Gastrocnemius medialis (tissue), 4 donors: ENCODE measurements around the gene C11orf52.

ENCODE experiments used
- POLR2A ChIP-seq, 2 donors: fragments of 450-650 bp; IDR thresholded peaks; one replicate each; pipeline ENCODE4 v1.6.1; 2017; ENCODE audit warnings: antibody characterized with exemption in 2 of 2, mild to moderate bottlenecking in 2 of 2, moderate library complexity in 2 of 2
- TF ChIP-seq, protein P1 (sequence below), 5 experiments: fragments of 450-650 bp in 3 of 5; fragments of 200-600 bp in 2 of 5; sonication (generic) in 2 of 5; IDR thresholded peaks in 4 of 5; conservative IDR thresholded peaks in 1 of 5; 1 replicate in 4 of 5; 2 replicates in 1 of 5; pipeline ENCODE4 v1.5.1; 2016 to 2019; ENCODE audit warnings: antibody characterized with exemption in 5 of 5, mild to moderate bottlenecking in 3 of 5, moderate library complexity in 3 of 5

DNA sequence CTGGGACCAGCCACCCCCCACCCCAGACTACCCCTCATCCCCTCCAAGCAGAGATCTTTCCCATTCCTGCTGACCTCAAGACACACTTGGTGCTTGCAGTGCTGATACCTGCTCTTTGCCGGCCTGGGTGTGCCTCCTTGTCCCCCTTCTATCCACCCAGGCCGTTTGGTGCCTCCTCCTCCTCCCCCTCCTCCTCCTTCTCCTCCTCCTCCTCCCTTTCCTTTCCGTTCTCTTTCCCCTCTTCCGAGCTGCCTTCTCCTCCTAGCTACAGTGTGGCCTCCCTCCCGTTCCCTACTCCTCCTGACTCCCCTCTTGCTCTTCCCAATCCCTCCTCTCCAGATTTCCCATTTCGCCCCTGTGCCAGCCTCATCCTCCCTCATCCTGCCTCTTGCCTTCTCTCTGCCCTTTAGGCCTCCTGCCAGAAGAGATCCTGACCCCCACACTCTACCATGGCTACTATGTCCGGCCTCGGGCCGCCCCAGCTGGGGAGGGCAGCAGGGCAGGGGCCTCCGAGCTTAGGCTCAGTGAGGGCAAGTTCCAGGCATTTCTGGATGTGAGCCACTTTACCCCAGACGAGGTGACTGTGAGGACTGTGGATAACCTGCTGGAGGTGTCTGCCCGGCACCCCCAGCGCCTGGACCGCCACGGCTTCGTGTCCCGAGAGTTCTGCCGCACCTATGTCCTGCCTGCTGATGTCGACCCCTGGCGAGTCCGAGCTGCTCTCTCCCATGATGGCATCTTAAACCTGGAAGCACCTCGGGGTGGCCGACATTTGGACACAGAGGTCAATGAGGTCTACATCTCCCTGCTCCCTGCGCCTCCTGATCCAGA lies 5.5 kb upstream of the C11orf52 start:
- TF ChIP-seq, protein P1, sequence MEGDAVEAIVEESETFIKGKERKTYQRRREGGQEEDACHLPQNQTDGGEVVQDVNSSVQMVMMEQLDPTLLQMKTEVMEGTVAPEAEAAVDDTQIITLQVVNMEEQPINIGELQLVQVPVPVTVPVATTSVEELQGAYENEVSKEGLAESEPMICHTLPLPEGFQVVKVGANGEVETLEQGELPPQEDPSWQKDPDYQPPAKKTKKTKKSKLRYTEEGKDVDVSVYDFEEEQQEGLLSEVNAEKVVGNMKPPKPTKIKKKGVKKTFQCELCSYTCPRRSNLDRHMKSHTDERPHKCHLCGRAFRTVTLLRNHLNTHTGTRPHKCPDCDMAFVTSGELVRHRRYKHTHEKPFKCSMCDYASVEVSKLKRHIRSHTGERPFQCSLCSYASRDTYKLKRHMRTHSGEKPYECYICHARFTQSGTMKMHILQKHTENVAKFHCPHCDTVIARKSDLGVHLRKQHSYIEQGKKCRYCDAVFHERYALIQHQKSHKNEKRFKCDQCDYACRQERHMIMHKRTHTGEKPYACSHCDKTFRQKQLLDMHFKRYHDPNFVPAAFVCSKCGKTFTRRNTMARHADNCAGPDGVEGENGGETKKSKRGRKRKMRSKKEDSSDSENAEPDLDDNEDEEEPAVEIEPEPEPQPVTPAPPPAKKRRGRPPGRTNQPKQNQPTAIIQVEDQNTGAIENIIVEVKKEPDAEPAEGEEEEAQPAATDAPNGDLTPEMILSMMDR (IDR thresholded peaks at IDR 0.05 in 4 of 5, conservative IDR thresholded peaks at IDR 0.05 in 1 of 5), result no peak
- no peak for TF ChIP-seq POLR2A (IDR thresholded peaks at IDR 0.05)
